Measurements from ENCODE around the gene SALL1. TPM values are rescaled to one million over a fixed set of nuclear protein-coding genes. Genes with fewer than 3 reads are reported as not detected.

SALL1 gene
- total and polyA plus RNA-seq, 2 donors (not counting 3 experiments of a cell fraction or from before 2014, with no cell fraction given): not detected

- Histone ChIP-seq H3K4me2 (ENCODE audit: insufficient read depth, low read length) (no peak overlapping the region), H3K4me3 (replicated peaks in 1 of 3; ENCODE audit: insufficient read depth in 1 of 3, low read depth in 1 of 3, low read length in 3 of 3) (no peak overlapping the region), H3K9me3 (replicated peaks; ENCODE audit: control insufficient read depth, insufficient read depth, low read length) (no peaks in the 10 kb centered on the region), H4K20me1 (replicated peaks; ENCODE audit: control insufficient read depth, extremely low read depth, insufficient read depth, low read length) (no peaks in the 10 kb centered on the region), H3K36me3 (ENCODE audit: control insufficient read depth in 2 of 2, extremely low read depth in 1 of 2, insufficient read depth in 2 of 2, low read length in 2 of 2) (no peaks in the 10 kb centered on the region), H3K79me2 (ENCODE audit: control insufficient read depth, insufficient read depth, low read length) (no peaks in the 10 kb centered on the region), H3K27ac (ENCODE audit: insufficient read depth, low read depth, low read length) (no peak overlapping the region), H3K9me1 (replicated peaks; ENCODE audit: control insufficient read depth, extremely low read depth, insufficient read depth, low read length) (no peaks in the 10 kb centered on the region), H3K4me1 (ENCODE audit: control insufficient read depth, extremely low read depth, insufficient read depth, low read length) (no peaks in the 10 kb centered on the region), H2AFZ (ENCODE audit: low read depth, low read length) (no peak overlapping the region), H3K9ac (replicated peaks; ENCODE audit: extremely low read depth, insufficient read depth, low read length) (no peak overlapping the region), H3K27me3 (ENCODE audit: control insufficient read depth in 2 of 2, insufficient read depth in 2 of 2, low read length in 2 of 2) (no peaks in the 10 kb centered on the region)
- FAIRE-seq (no peak), DNase-seq (ENCODE audit: low read depth, low spot score) (no peak)
- TF ChIP-seq MYC (IDR thresholded peaks at IDR 0.05; ENCODE audit: low read depth, low read length) (no peak), POLR2AphosphoS5 (IDR thresholded peaks at IDR 0.05; ENCODE audit: insufficient read depth, low read depth, low read length) (no peak), EZH2 (IDR thresholded peaks at IDR 0.05; ENCODE audit: borderline replicate concordance, low read depth, low read length, severe bottlenecking) (no peak), POLR2A (IDR thresholded peaks at IDR 0.05; ENCODE audit: low read depth, low read length) (no peak), GATA2 (IDR thresholded peaks at IDR 0.05; ENCODE audit: insufficient read depth, insufficient read length, low read depth, low read length) (no peak), FOS (IDR thresholded peaks at IDR 0.05; ENCODE audit: borderline replicate concordance, insufficient read depth, low read length) (no peak), MAX (IDR thresholded peaks at IDR 0.05; ENCODE audit: insufficient read depth, insufficient read length) (no peak), CTCF (IDR thresholded peaks at IDR 0.05; ENCODE audit: extremely low read depth in 1 of 2, insufficient read depth in 1 of 2, low read depth in 1 of 2, low read length in 2 of 2) (no peak), JUN (IDR thresholded peaks at IDR 0.05; ENCODE audit: borderline replicate concordance, insufficient read depth, insufficient read length, low read depth) (no peak)
- POLR2A ChIA-PET: no interaction called here
- dilution Hi-C loops (cut with MboI; ENCODE audit: extremely low pct_ligation_motif_present, low sequenced_read_pairs): no loop called here
- no TSS peak for BruUV-seq (replicated peaks)
- CTCF ChIA-PET: no interaction called here
- intact Hi-C loops (cut with micrococcal nuclease): no loop called here
These were observed 53.3 kb downstream of the SALL1 start for GRCh38 chr16:51097729-51098128.
